GM19452 (cell line): ENCODE data around the gene FRMD3.

Source experiments
- ATAC-seq: cut with Tn5 transposase; IDR thresholded peaks from one replicate; pipeline ENCODE4 v1.9.1; 2021; ENCODE audit not compliant: unreplicated experiment

Gene FRMD3

DNA sequence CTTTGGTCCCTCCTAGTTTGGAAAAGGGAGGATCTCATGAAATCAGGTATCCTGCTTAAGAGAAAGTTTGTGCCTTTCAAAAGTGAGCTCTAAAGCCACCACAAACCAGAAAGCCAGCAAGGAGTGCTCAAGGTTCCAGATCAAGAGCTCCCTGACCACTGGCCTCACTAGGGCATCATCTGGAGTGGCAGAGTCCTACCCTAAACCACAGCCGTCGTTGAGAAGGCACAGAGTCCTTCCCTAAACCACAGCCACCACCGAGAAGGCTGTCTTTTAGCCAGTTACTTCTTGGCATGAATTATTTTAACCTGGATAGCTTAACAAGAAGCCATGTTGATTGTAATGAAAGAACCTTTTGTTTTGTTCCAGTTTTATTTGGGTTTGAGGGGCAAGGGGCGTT, 102.9 kb downstream of the FRMD3 start:
- no peak for ATAC-seq

DNA sequence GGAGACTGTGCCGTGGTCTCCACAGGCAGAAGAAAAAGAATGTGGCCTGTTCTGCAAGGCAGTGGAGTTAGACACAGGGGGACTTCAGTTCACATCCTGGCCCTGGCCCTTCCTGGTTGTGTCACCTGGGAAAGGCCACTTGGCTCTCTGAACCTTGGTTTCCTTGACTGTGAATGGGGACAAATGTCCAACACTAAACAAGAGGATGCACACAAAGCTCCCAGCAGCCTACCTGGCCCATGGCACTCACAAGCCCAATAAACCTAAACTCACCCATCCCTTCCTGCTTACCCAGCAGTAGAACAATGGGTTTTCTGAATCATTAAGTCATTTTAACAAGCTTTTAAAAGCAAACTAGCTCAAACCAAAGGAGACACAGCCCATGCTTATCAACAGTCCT, 103.9 kb downstream of the FRMD3 start:
- no peak for ATAC-seq

DNA sequence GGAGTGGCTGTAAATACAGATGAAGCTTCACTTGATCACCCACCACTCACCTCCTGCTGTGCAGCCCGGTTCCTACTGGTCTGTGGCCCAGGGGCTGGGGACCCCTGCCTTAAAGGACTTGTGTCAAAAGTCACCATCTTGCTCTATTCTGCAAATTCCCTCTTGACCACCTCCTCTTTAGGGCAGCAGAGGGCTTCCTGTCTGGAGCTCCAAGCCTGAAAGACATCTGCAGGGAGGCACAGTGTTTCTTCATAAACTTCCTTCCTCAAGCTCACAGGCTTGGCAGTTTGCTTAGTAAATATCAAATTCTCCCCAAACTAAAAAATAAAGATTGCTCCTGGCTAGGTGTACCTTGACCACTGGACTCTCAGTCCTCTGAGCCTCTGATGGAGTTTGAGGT, 104.4 kb downstream of the FRMD3 start:
- ATAC-seq, result no peak

DNA sequence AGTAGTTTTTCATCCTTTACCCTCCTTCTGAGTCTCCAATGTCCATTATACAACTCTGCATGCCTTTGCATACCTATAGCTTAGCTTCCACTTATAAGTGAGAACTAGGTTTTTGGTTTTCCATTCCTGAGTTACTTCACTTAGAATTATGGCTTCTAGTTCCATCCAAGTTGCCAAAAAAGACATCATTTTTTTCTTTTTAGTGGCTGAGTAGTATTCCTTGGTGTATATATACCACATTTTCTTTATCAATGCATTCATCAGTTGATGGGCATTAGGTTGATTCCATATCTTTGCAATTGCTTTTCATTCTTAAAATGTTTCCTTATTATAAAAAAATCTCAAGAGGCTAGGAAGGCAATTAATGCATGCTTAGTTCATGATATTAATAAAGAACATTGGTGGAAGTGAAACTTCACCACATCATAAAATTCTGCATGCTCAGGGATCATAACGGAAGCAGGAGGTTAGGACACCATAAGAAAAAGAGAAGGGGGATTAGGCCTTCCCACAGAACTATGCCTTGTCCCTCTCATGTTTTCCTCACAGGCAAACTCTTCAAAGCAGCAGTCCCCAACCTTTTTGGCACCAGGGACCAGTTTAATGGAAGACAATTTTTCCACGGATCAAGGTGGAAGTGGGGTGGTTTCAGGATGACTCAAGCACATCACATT, 105.2 kb downstream of the FRMD3 start:
- ATAC-seq, result no peak

DNA sequence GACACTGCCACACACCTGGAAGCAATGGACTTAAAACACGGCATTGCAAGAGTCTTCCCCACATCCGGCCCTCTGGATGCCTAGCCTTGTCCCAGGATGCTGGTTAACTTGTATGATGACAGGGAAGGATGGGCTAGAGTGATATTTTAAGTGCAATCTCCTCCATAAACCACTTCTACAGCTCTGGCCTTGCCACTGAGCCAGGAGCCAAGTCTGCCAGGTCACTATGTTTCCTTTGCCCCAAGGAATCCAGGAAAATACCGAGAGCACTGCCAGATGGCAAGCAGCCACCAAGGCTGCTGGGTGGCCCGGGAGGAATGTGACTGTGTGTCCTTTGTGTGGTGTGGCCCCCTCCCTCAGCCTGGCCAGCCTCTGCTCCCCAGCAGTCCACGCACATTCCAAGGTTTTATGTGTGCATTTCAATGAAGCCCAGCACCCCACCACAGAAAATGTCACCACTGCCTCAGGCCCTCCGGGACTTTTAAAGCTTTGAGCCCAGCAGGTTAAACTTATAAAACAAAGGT, 106.0 kb downstream of the FRMD3 start:
- no peak for ATAC-seq

DNA sequence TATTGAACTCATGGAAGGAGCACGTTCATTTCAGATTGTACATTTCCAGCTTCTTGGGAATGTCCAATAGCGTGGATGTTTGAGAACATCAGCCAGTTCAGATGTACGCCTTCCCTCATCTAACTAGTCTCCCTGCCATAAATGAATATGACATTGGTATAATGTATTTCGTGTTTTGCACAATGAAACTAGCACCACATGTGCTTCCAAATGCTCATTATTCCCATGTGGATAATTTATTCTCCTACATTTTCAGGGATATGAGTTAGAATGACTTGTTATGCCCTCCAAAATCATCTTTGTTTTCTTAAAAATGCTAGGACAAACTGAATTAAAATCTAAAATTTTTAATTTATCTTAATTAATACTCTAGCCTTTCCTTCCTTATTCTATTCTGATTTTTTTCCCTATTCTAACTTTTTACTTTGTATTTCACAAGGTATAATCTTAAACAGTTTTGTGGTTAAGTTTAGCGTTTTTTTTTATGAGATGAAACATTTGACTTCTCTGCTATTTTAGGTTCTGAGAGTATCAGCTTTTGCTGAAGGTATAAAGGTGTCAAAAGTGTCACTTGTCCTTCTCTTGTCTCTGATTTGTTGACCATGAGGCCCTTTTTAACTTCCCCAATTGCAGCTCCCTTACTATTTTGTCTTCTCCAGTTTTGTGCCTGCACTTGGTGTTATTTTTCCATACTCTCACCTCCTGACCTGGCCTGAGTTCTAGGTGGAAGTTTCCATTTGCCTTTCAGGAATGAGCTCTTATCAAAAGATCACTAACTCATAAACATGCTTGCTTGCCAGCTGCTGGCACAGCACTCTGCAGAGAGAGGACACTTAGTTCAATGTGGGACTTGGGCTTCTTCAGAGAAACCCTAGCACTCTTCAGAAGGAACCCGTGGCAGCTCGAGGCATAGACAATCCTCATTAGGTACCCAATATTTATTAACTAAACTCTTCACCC, 106.8 kb downstream of the FRMD3 start:
- ATAC-seq, result no peak

DNA sequence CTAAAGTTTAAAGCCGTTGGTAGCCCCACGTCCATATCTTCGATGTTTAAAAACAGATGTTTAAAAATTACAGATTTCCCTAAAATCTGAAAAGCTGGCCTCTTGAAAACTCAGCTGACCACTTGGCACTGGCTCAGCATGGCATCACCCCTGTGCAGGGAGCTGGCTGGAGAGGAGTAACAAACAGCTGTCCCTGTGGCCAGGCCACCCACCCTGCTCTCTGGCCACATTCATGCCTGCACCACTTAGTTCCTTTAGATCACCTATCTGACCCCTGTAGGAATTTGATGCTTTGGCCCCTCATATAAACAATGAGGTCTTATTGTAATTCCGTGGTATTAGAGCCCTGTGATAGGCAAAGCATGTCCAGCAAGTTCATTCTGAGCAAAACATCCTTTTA, 107.5 kb downstream of the FRMD3 start:
- ATAC-seq, result no peak

DNA sequence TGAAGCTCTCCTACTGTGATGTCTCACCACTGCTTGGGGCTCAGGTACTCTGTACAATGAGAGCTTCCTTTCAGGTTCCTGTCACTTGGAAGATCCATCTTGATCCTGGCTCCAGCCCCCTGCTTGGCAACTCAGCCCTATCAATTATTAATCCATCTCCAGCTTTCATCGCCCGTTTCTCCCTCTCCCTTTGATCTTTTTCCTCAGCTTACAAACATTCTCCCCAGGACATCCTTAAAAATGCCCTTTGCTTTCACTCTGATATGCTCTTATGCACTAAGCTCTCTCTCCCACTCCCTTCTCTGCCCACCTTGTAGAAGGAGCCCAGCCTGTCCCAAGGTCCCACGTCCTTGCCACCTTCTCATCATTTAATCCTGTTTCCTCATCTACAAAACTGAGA, 109.0 kb downstream of the FRMD3 start:
- ATAC-seq, result no peak

DNA sequence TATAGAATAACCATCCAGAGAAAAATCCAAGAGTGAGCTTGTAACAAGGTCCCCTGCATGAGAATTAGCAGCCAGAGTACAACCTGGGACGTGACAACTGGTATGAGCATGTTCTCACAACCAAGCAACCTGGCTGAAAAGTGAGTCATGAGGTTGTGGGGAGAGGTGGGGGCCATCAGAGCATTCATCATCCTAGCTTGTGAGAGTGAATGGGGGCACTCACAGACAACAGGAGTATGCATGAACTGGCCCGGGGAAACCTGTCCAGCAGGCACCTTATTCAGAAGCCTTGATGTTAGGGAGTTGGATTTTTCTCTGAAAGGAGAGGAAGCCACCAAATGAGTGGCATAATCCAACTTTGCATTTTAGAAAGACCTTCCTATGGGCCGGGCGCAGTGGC, 113.0 kb downstream of the FRMD3 start:
- ATAC-seq, result no peak

DNA sequence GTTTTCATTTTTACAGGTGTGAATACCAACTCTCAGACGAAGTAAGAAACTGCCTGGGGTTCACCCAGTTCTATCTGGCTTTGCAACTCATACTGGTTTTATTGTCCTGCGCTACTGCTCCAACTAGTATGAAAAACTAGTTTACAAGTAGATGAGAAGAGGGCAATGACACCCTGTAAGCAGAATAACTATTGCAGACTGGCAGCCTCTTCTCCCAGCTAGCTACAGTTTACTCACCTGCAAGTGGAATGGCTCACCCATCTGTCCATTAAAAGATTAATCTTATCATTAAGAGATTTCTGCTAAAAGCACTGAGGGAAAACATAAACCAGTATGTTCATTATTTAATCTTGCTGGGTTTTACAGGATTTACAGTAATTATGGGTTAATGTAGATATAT, 113.4 kb downstream of the FRMD3 start:
- no peak for ATAC-seq

DNA sequence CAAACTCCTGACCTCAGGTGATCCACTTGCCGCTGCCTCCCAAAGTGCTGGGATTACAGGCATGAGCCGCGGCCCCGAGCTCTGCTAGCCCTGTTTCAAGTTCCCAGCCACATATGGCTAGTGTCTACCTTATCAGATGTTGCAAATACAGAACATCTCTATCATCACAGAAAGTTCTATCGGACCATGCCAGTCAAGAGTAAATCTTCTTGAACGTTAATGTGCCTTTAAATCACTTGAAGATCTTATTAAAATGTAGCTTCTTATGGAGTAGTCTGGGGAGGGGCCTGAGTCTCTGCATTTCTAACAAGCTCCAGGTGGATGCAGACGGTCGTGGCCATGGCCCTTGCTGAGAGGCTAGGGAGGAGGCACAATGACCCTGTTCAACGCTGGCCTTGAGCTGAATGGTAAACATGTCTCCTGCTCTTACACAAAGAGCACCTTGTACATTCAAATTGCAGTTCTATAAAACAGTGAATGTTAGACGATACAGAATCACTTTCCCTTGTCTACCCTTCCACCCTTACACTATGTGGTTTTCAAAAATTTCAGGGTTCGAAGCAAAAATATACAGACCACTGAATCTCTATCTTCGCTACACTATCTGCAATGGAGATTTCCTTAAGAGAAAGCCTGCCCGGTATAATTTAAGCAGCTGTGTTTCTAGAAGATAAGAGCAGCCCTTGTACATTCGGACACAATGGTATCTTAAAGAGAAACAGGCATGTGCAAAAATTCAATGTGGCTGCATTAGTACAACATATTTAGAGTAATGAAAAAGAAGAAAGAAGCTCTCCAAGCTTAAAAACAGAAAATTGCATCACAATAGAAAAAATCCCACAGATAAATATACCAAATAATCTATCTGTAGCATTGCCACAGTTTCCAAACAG, 114.1 kb downstream of the FRMD3 start:
- ATAC-seq, result no peak

DNA sequence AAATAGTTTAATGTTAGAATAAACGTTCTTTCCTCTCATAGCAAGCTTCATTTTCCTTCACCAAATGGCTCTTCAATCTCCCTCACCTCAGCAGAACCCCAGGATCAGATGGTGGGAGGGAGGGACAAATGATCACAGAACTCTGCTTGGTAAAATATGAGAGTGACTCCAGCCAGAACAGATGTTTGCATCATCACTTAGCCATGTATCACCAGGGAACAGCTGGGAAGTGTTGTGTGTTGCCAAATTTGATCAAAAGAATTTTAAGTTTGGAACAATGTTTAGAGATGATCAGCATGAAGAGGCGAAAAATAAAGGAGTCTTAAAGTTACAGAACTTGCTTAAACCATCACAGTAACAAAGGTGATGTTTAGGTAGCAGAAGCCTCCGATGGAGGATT, 115.7 kb downstream of the FRMD3 start:
- no peak for ATAC-seq

DNA sequence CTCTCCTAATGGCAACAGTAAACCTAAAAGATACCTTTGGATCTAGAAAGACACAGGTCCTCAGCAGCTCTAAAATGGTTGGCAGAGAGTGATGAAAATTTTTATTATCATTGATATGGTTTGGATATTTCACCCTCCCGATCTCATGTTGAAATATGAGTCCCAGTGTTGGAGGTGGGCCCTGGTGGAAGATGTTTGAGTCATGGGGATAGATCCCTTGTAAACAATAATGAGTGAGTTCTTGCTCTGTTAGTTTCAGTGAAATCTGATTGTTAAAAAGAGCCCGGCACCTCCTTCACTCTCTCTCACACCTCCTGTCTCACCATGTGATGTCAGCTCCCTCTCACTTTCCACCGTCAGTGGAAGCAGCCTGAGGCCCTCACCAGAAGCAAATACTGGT, 117.7 kb downstream of the FRMD3 start:
- no peak for ATAC-seq

DNA sequence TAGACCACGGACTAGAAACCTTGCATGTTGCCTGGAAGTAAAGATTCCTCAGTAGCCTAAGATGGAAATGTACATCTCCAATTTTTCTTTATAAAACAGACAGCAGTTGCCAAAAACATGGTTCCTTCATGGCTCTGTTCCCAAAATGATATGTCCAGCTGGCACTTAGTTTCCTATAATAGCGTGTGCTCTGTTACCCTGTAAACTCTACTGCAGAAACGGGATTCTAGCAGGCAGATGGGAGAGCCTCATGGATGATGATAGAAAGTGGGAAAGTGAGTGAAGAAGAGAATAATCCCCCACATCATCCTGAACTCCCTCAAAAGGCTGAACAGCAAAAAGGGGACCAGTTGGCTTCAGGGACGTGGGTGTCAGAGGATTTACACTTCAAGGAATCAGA, 118.2 kb downstream of the FRMD3 start:
- no peak for ATAC-seq

DNA sequence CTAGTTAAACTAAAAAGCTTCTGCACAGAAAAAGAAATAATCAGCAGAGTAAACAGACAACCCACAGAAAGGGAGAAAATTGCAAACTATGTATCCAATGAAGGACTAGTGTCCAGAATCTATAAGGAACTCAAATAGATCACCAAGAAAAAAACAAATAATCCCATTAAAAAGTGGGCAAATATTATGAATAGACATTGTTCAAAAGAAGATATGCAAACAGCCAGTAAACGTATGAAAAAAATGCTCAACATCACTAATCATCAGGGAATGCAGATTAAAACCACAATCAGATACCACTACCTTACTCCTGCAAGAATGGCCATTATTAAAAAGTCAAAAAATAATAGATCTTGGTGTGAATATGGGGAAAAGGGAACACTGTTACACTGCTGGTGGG, 119.9 kb downstream of the FRMD3 start:
- no peak for ATAC-seq

DNA sequence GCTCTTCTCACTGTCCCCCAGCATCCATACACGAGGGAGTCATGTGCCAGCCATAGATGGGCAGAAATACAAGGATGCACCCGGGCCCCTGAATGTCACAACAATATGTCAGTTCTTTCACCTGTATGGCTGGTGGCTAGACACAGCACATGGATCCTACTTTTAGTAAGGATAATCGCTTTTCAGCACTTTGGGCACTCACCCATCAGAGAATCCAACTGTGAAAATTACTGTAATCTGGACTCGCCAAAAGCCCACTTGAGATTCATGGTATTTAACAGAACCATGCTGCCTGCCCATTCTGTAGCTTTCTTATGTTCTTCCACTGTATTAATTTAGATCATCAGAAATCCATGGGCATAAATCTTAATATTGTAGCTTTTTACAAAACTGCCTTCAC, 124.8 kb downstream of the FRMD3 start:
- no peak for ATAC-seq

DNA sequence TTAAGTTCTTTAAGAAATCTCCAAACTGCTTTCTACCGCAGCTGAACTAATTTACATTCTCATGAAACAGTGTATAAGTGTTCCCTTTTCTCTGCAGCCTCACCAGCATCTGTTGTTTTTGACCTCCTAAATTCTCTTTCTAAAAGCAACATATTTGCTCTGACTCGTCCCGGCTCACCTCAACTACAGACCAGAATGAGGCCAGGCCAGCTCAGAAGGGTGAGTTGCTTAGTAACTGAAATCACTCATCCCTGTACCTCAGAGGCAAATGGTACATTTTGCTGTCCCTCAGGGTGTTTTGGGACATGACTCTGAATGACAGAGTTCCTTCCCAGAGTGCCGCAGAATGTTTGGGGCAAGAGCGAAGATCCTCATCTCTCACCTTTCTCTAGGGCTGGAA, 127.5 kb downstream of the FRMD3 start:
- ATAC-seq, result no peak

DNA sequence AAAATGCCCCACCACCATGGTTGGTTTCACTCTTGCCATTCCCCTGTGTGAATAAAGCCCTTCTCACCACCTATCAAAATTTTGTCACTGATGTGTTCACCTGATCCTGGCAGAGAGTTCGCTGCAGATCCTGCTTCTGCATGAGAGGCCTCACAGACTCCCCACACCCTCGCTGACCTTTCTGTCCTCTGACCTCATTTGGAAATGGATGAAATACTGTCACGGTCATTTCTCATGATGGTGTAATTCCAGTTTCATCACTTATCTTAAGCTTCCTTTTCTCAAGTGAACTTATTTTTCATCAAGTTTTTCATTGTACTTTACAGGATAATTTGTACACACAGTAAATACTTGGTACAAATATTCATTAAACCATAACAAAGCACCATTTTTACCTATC, 131.3 kb downstream of the FRMD3 start:
- ATAC-seq, result no peak

DNA sequence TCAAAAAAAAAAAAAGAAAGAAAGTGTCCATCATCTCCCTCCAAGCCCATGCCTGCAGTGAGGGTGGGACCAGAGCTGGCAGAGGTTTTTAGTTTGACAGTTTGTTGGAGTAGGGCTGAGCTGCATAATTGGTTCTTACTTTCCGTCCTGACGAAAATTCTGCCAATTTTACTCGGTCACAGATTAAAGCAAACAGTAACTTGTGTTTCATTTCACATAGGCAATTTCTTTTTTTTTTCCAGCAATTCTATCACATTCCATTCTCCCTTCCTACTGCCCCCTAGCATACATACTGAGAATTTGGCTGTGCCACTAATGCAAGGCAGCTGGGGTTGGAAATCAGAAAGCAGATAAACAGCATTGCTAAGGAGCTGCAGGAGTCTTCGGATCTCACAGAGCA, 132.4 kb downstream of the FRMD3 start:
- ATAC-seq, result no peak

DNA sequence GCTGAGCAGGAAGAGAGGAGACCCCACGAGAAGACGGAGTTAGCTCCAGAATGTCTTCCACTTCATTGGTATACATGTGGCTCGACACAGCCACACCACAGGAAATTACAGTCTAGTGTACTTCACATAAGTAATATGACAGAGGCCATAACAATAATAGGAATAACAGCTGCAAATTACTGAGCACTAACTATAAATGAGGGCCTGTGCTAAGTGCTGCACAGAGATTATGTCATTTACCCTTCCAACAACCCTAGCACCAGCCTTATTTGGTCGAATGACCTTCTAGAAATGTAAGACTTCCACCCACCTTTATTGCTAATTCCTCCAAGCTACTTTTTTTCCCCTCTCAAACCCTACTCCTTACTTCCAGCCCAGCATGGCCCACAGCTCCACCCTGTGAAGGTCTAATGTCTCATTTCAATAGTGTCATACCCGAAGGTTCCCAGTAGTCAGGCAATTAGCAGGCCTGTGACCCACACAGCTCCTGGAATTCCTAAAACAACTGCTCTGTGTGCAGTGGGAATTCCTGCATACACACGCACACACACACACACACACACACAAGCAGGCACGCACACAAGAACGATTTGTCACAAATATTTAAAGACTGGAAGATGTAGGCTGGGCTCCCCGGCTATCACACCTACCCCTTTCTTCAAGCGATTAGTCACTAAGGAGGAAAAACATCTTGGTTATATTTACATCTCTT, 134.5 kb downstream of the FRMD3 start:
- no peak for ATAC-seq
